Spleen (tissue), 11 donors: ENCODE data around the gene CMIP. TPM values are rescaled to one million over a fixed set of nuclear protein-coding genes. Genes with fewer than 3 reads are reported as not detected.

Source experiments
- DNase-seq: peaks from one replicate; pipeline ENCODE4 v3.0.0-alpha.2; 2020
- H3K27ac ChIP-seq, 8 donors: fragments of 200-600 bp; sonication (generic) in 7 of 8; 1 replicate in 4 of 8; 2 replicates in 4 of 8; pipeline versions ENCODE4 v1.5.0 to v1.8.0; 2016 to 2021; ENCODE audit warnings: inconsistent platforms in 4 of 8, mild to moderate bottlenecking in 4 of 8, moderate library complexity in 1 of 8
- H3K27me3 ChIP-seq, 7 donors: fragments of 200-600 bp; sonication (generic) in 6 of 7; replicated peaks in 1 of 7; 1 replicate in 4 of 7; 2 replicates in 3 of 7; pipeline versions ENCODE4 v1.5.0 to v1.8.0; 2016 to 2021; ENCODE audit warnings: inconsistent platforms in 3 of 7, mild to moderate bottlenecking in 1 of 7
- H3K36me3 ChIP-seq, 6 donors: fragments of 200-600 bp; sonication (generic) in 5 of 6; 1 replicate in 4 of 6; 2 replicates in 2 of 6; pipeline versions ENCODE4 v1.5.0 to v1.8.0; 2016 to 2021; ENCODE audit warnings: inconsistent platforms in 2 of 6
- H3K4me1 ChIP-seq, 6 donors: fragments of 200-600 bp; sonication (generic) in 5 of 6; 1 replicate in 3 of 6; 2 replicates in 3 of 6; pipeline versions ENCODE4 v1.5.0 to v1.8.0; 2016 to 2021; ENCODE audit warnings: inconsistent platforms in 3 of 6
- H3K4me3 ChIP-seq, 8 donors: fragments of 200-600 bp; sonication (generic) in 7 of 8; 1 replicate in 4 of 8; 2 replicates in 4 of 8; pipeline versions ENCODE4 v1.5.0 to v1.8.0; 2016 to 2021; ENCODE audit warnings: inconsistent platforms in 4 of 8, mild to moderate bottlenecking in 4 of 8, moderate library complexity in 2 of 8
- H3K9me3 ChIP-seq, 8 donors: fragments of 200-600 bp; sonication (generic) in 7 of 8; 1 replicate in 4 of 8; 2 replicates in 4 of 8; pipeline versions ENCODE4 v1.5.0 to v1.8.0; 2016 to 2021; ENCODE audit warnings: inconsistent platforms in 4 of 8
- POLR2A ChIP-seq, 3 donors: fragments of 450-650 bp; IDR thresholded peaks; one replicate each; pipeline ENCODE4 v1.5.1; 2017; ENCODE audit warnings: antibody characterized with exemption in 3 of 3, mild to moderate bottlenecking in 1 of 3
- POLR2AphosphoS5 ChIP-seq, 3 donors: sonication (generic); formaldehyde crosslinking; IDR thresholded peaks; one replicate each; pipeline ENCODE4 v1.5.1; 2017; ENCODE audit warnings: antibody characterized with exemption in 3 of 3
- WGBS, 5 donors: extraction: QIAGEN DNeasy Blood & Tissue Kit in 3 of 5; methylation state at CpG; one replicate each; pipeline versions ENCODE4 v1.1.5 to v1.1.7; 2013 to 2018; 5-methylcytosine and 5-hydroxymethylcytosine counted together
- intact Hi-C: fragments of 100-400 bp; cut with DNase I; formaldehyde crosslinking; loops from one replicate; pipeline ENCODE4 v1.15.0; 2023; ENCODE audit warnings: low total_unique reads
- polyA plus RNA-seq, 3 donors: library from polyadenylated mRNA; stranded (reverse); fragments of 200-250 nt; gene quantifications; one replicate each; pipeline ENCODE4 v1.2.1, GENCODE V29; 2013
- total RNA-seq, 7 donors: library from RNA; depleted of rRNA in 3 of 7; stranded (reverse); fragments of >200 nt in 3 of 7; fragmentation: NEBNext Ultra II Directional in 4 of 7; extraction: Animal tissue kit (Norgen Biotek cat#: 25700) in 4 of 7; gene quantifications; one replicate each; pipeline versions ENCODE4 v1.1.0 to v1.2.1, GENCODE V29; 2016 to 2021
- TF ChIP-seq, protein P1 (sequence below), 11 experiments: fragments of 200-600 bp in 7 of 11; fragments of 450-650 bp in 4 of 11; sonication (generic) in 4 of 11; IDR thresholded peaks in 8 of 11; conservative IDR thresholded peaks in 3 of 11; 1 replicate in 7 of 11; 2 replicates in 4 of 11; pipeline versions ENCODE4 v1.4.0 to v1.8.0; 2016 to 2021; ENCODE audit warnings: antibody characterized with exemption in 11 of 11, inconsistent platforms in 4 of 11, mild to moderate bottlenecking in 1 of 11
- donor health status: healthy with polysubstance abuse.
- donor health status: DM: no; HTN: no; CAD: no; lungs with moderate emphysema.
- donor health status: DM: no; HTN: no; CAD: no.
- donor health status: Bipolar disorder and iron deficiency.
- donor health status: healthy.
- donor health status: DM: no; HTN: no; CAD: no.
- donor health status: DM: yes; HTN: yes; CAD: no.

Gene CMIP
- total and polyA plus RNA-seq, 10 donors, result 6.0 to 107 (median 63.6) TPM

DNA sequence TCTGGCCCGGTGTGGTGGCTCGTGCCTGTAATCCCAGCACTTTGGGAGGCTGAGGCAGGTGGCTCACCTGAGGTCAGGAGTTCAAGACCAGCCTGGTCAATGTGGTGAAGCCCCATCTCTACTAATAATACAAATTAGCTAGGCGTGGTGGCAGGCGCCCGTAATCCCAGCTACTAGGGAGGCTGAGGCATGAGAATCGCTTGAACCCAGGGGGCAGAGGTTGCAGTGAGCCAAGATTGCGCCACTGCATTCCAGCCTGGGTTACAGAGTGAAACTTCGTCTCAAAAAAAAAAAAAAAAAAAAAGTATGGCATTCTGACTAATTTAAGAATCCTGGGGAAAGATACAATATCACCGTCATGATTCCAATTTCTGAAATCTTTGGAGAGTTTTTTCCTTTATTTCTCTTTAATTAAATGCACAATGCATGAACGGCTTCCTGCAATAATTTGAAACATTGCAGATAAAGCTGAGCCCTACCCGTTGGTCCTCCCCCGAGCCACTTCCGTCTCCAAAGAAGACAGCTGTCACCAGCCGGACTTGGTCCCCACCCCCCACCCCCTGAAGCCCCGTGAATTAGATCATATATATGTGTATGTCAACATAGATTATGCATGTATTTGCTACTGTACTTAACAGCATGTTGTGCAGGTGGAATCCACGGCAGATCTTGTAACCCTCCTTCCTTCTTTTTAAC, 191.8 kb downstream of the CMIP start:
- intact Hi-C loops, result no loop called here
- no peaks in the 10 kb centered on the region for H3K9me3 ChIP-seq
- H3K4me1 ChIP-seq, result peaks cover 0 to 92% (median 53%) of the 10 kb centered on the region in 6 donors
- H3K36me3 ChIP-seq, result peaks cover 0 to 12% (median 0%) of the 10 kb centered on the region in 6 donors
- H3K4me3 ChIP-seq, result no peak overlapping the region
- 50 to 57% (median 53%) methylated on average over 16 of the region's 16 CpGs for WGBS, 5 donors
- DNase-seq, result no peak
- H3K27me3 ChIP-seq, result no peaks in the 10 kb centered on the region
- TF ChIP-seq POLR2AphosphoS5 (IDR thresholded peaks at IDR 0.05) (peak in 1 of 3 donors; percentile 7), POLR2A (IDR thresholded peaks at IDR 0.05) (no peak)
- TF ChIP-seq, protein P1, sequence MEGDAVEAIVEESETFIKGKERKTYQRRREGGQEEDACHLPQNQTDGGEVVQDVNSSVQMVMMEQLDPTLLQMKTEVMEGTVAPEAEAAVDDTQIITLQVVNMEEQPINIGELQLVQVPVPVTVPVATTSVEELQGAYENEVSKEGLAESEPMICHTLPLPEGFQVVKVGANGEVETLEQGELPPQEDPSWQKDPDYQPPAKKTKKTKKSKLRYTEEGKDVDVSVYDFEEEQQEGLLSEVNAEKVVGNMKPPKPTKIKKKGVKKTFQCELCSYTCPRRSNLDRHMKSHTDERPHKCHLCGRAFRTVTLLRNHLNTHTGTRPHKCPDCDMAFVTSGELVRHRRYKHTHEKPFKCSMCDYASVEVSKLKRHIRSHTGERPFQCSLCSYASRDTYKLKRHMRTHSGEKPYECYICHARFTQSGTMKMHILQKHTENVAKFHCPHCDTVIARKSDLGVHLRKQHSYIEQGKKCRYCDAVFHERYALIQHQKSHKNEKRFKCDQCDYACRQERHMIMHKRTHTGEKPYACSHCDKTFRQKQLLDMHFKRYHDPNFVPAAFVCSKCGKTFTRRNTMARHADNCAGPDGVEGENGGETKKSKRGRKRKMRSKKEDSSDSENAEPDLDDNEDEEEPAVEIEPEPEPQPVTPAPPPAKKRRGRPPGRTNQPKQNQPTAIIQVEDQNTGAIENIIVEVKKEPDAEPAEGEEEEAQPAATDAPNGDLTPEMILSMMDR (IDR thresholded peaks at IDR 0.05 in 8 of 11, conservative IDR thresholded peaks at IDR 0.05 in 3 of 11), result no peak
- peak overlapping the region in 2 of 8 donors; percentile 8 to 42 for H3K27ac ChIP-seq

DNA sequence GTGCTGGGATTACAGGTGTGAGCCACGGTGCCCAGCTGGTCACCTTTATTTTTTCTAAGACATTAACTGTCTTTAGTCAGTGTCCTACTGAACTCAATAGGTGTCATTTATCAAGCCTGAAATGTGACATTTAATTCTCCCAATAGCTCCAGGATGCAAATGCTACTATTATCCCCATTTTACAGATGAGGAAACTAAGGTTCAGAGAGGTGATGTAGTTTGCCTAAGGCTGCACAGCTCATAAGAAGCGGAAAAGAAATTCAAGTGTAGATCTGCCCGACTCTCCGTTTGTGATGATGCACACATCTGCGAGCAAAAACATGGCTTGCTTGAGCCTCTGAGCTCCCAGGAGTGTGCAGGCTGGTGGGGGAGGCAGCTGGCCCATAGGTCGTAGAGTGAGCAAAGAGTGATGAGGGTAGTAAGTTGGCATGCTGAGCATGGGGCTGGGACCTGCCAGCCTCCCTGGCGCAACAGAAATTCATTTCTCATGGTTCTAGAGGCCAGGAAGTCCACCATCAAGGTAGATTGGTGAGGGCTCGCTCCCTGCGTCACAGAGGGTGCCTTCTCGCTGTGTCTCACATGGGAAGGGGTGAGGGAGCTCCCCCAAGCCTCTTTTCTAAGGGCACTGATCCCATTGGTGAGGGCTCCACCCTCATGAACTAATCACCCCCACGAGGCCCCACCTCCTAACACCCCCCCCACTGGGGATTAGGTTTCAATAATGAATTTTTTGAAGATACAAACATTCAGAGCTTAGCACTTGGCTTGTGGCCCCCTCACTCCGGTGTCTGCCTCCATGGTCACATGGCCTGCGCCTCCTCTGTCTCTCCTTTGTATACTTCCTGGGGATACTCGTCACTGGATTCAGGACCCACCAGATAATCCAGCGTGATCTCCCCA, 193.0 kb downstream of the CMIP start:
- DNase-seq, result no peak
- H3K9me3 ChIP-seq, result no peaks in the 10 kb centered on the region
- TF ChIP-seq, protein P1 (IDR thresholded peaks at IDR 0.05 in 8 of 11, conservative IDR thresholded peaks at IDR 0.05 in 3 of 11), result no peak
- no peak for TF ChIP-seq POLR2A (IDR thresholded peaks at IDR 0.05)
- TF ChIP-seq POLR2AphosphoS5 (IDR thresholded peaks at IDR 0.05), result no peak
- intact Hi-C loops, result no loop called here
- H3K27ac ChIP-seq, result peak overlapping the region in 1 of 8 donors; percentile 42
- peaks cover 0 to 87% (median 46%) of the 10 kb centered on the region in 6 donors for H3K4me1 ChIP-seq
- H3K27me3 ChIP-seq, result no peaks in the 10 kb centered on the region
- H3K4me3 ChIP-seq, result no peak overlapping the region
- peaks cover 0 to 23% (median 0%) of the 10 kb centered on the region in 6 donors for H3K36me3 ChIP-seq
- WGBS, 5 donors, result 90 to 95% (median 93%) methylated on average over 15 of the region's 15 CpGs

DNA sequence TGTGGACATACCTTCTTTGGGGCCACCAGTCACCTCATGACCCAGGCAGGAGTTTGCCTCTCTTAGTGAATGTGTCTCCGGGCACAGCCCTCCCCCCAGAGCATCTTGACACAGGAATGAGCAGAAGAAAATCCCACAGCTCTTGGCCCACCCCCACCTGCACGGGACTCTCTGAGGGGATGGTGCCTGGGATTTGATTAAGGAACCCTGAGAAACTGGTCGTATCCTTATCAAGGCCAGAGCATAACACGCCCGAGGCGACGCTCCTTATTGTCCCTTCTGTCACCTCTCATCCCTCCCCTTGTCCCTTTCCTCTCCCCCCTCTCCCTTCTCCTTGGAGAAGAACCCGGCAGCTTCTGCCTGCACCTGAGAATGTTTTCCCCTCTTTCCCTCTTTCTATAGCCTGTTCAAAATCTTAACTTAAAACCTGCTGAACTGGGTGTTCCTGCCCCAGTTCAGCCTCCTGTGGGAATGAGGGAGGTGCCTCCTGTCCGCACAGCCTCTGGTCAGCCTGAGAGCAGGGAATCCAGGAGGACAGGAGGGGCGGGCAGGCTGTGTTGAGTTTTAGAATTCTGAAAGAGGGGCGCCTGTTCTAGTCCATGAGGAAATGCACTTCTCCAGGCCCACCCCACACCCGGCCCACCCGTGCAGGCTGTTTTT, 193.8 kb downstream of the CMIP start:
- no peak for DNase-seq
- Histone ChIP-seq H3K9me3 (no peaks in the 10 kb centered on the region), H3K36me3 (peaks cover 0 to 23% (median 0%) of the 10 kb centered on the region in 6 donors), H3K27ac (peak overlapping the region in 1 of 8 donors; percentile 42), H3K4me1 (peaks cover 0 to 87% (median 43%) of the 10 kb centered on the region in 6 donors), H3K27me3 (no peaks in the 10 kb centered on the region), H3K4me3 (no peak overlapping the region)
- intact Hi-C loops, result no loop called here
- TF ChIP-seq, protein P1 (IDR thresholded peaks at IDR 0.05 in 8 of 11, conservative IDR thresholded peaks at IDR 0.05 in 3 of 11), result no peak
- no peak for TF ChIP-seq POLR2A (IDR thresholded peaks at IDR 0.05)
- TF ChIP-seq POLR2AphosphoS5 (IDR thresholded peaks at IDR 0.05), result no peak
- 87 to 94% (median 91%) methylated on average over 13 of the region's 13 CpGs for WGBS, 5 donors
